Right lobe of liver (tissue), 4 donors: Measurements from ENCODE around the gene LRP3.

Experiments used
- CTCF ChIP-seq, 4 donors: fragments of 200-600 bp in 3 of 4; fragments of 450-650 bp in 1 of 4; IDR thresholded peaks; one replicate each; pipeline versions ENCODE4 v1.5.1 to v1.8.0; 2016 to 2022; ENCODE audit warnings: antibody characterized with exemption in 4 of 4, mild to moderate bottlenecking in 2 of 4
- POLR2A ChIP-seq: fragments of 450-650 bp; IDR thresholded peaks from one replicate; pipeline ENCODE4 v1.6.1; 2017; ENCODE audit warnings: antibody characterized with exemption, mild to moderate bottlenecking
- donor health status: DM: no; HTN: no; CAD: no.
- donor health status: DM: no; HTN: no; CAD: no.
- donor health status: DM: no; HTN: yes; CAD: no.

- TF ChIP-seq CTCF (IDR thresholded peaks at IDR 0.05) (no peak), POLR2A (no peak)
These were observed 37.8 kb upstream of the LRP3 start for GRCh38 chr19:33156334-33156733.
